ENCODE results near the gene CENPV. TPM values are rescaled to one million over a fixed set of nuclear protein-coding genes. Genes with fewer than 3 reads are reported as not detected.
A peak's percentile ranks its signal among the peaks of the same experiment; 100 is the strongest.
"Not testable (repeated sequence)": the region's sequence is repeated elsewhere in the genome, so short reads cannot be mapped to it uniquely, and the experiment has no call there.

The CENPV gene
- 10 to 100 TPM in 11 of 12 donors, not detected in 1; 27.4 to 45.2 (median 38.9) TPM for polyA plus RNA-seq (ENCODE audit: insufficient read length in 12 of 12)
- long read RNA-seq, donor 1, transcript CENPV-201 (5 exons, 1,165 nt), result major isoform, 26 of 1,516 reads
- long read RNA-seq, donor 1, transcript CENPV-207 (1 exons, 671 nt), result minor isoform, 5 of 1,516 reads
- long read RNA-seq, donor 1, partial matches to known transcripts, result 967 of 1,516 reads
- long read RNA-seq, donor 1, other reads (novel, unspliced or antisense), result 511 of 1,516 reads
- long read RNA-seq, donor 2, transcript CENPV-201 (5 exons, 1,165 nt), result major isoform, 13 of 1,672 reads
- long read RNA-seq, donor 2, partial matches to known transcripts, result 1,128 of 1,672 reads
- long read RNA-seq, donor 2, other reads (novel, unspliced or antisense), result 528 of 1,672 reads
- long read RNA-seq, donor 3, transcript CENPV-201 (5 exons, 1,165 nt), result major isoform, 7 of 7 reads
- long read RNA-seq, donor 3, partial matches to known transcripts, result 0 of 7 reads
- long read RNA-seq, donor 3, other reads (novel, unspliced or antisense), result 0 of 7 reads
- long read RNA-seq, donor 4, transcript CENPV-201 (5 exons, 1,165 nt), result major isoform, 6 of 6 reads
- long read RNA-seq, donor 4, partial matches to known transcripts, result 0 of 6 reads
- long read RNA-seq, donor 4, other reads (novel, unspliced or antisense), result 0 of 6 reads
- long read RNA-seq, donor 5, transcript CENPV-201 (5 exons, 1,165 nt), result major isoform, 29 of 4,444 reads
- long read RNA-seq, donor 5, partial matches to known transcripts, result 4,020 of 4,444 reads
- long read RNA-seq, donor 5, other reads (novel, unspliced or antisense), result 392 of 4,444 reads
- long read RNA-seq, donor 6, transcript CENPV-201 (5 exons, 1,165 nt), result major isoform, 5 of 6 reads
- long read RNA-seq, donor 6, partial matches to known transcripts, result 0 of 6 reads
- long read RNA-seq, donor 6, other reads (novel, unspliced or antisense), result 0 of 6 reads
- long read RNA-seq, donor 7, transcript CENPV-201 (5 exons, 1,165 nt), result major isoform, 7 of 9 reads
- long read RNA-seq, donor 7, partial matches to known transcripts, result 0 of 9 reads
- long read RNA-seq, donor 7, other reads (novel, unspliced or antisense), result 0 of 9 reads
- long read RNA-seq, donor 8, transcript CENPV-201 (5 exons, 1,165 nt), result major isoform, 14 of 3,693 reads
- long read RNA-seq, donor 8, partial matches to known transcripts, result 3,368 of 3,693 reads
- long read RNA-seq, donor 8, other reads (novel, unspliced or antisense), result 308 of 3,693 reads
- long read RNA-seq, donor 9, transcript CENPV-201 (5 exons, 1,165 nt), result major isoform, 6 of 9 reads
- long read RNA-seq, donor 9, partial matches to known transcripts, result 0 of 9 reads
- long read RNA-seq, donor 9, other reads (novel, unspliced or antisense), result 0 of 9 reads
- long read RNA-seq, donor 10, transcript CENPV-201 (5 exons, 1,165 nt), result major isoform, 17 of 2,211 reads
- long read RNA-seq, donor 10, partial matches to known transcripts, result 1,941 of 2,211 reads
- long read RNA-seq, donor 10, other reads (novel, unspliced or antisense), result 250 of 2,211 reads
- long read RNA-seq, donor 11, transcript CENPV-201 (5 exons, 1,165 nt), result major isoform, 10 of 1,256 reads
- long read RNA-seq, donor 11, partial matches to known transcripts, result 817 of 1,256 reads
- long read RNA-seq, donor 11, other reads (novel, unspliced or antisense), result 426 of 1,256 reads

- peak; percentile 13 for DNase-seq
Measured at GRCh38 chr17:16353317-16354174, at the start of gene CENPV. TSS of gene CENPV (minus strand) at chr17:16353469. CDS start at chr17:16353436, 33 bp downstream.

GRCh38 chr17:16398270-16399267 is 45.3 kb upstream of the CENPV start:
- no peak for DNase-seq

DNA sequence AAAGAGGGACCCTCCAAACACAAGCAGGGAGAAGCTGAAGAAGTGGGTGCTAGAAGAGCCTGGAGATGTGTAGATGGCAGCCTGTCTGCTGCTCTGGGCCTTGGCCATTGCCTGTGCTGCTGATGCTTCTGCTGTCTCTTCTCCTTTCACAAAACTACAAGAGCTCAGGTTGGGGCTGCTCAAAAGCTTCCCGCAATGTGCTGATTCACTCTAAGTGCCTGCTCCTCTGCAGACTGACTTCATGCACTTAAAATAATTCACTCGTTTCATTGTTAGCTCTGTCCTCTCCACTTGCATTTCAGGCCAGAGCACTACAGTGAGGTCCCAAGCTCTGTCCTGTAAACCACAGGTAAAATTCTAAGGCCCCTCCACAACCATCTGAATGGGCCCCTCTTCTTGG is 43.4 kb upstream of the CENPV start:
- not testable (repeated sequence) for DNase-seq

GRCh38 chr17:16395887-16396286 is 42.6 kb upstream of the CENPV start:
- DNase-seq, result not testable (repeated sequence)

GRCh38 chr17:16392491-16392890 is 39.2 kb upstream of the CENPV start:
- DNase-seq, result not testable (repeated sequence)

DNA sequence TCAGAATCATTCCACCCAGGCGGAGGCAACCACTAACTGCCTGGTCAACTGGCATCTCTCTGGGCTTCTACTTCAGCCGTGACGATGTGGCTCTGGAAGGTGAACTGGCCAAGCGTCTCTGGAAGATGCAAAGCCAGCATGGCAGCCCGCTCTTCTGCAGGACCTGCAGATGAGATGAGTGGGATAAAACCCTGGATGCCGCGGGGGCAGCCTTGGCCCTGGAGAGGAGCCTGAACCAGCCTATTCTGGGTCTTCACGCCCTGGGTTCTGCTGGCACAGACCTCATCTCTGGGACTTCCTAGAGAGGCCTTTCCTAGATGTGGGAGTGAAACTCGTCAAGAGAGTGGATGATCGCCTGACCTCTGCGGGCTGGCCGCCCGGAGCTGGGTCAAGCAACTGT is 38.2 kb upstream of the CENPV start:
- DNase-seq, result no peak

- DNase-seq, result not testable (repeated sequence)
Measured at GRCh38 chr17:16386126-16386507, 32.8 kb upstream of the CENPV start.

- DNase-seq, result no peak
Measured at GRCh38 chr17:16384557-16384956, 31.3 kb upstream of the CENPV start.

DNA sequence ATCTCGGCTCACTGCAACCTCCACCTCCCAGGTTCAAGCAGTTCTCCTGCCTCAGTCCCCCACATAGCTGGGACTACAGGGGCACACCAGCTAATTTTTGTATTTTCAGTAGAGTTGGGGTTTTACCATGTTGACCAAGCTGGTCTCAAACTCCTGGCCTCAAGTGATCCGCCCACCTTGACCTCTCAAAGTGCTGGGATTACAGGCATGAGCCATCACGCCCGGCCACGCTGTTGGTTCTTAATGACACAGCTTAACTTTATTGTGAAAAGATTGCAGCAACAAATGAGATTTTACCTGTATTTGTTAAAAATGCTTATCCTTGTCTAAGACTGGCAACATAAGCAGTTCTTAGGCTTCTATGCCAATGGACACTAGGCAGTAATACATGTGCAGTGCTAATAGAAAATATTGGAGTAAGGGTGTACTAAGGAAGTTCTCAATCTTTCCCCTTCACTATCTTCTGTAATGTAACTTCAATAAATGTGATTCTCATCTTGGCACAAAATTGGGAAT is 30.6 kb upstream of the CENPV start:
- DNase-seq, result no peak

- DNase-seq, result no peak
Measured at GRCh38 chr17:16383216-16383615, 29.9 kb upstream of the CENPV start.

DNA sequence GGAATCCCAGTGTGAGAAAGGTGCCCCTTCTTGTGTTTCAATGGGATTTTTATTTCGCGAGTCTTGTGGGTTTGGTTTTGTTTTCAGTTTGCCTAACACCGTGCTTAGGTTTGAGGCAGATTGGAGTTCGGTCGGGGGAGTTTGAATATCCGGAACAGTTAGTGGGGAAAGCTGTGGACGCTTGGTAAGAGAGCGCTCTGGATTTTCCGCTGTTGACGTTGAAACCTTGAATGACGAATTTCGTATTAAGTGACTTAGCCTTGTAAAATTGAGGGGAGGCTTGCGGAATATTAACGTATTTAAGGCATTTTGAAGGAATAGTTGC is 28.2 kb upstream of the CENPV start:
- DNase-seq, result no peak

DNA sequence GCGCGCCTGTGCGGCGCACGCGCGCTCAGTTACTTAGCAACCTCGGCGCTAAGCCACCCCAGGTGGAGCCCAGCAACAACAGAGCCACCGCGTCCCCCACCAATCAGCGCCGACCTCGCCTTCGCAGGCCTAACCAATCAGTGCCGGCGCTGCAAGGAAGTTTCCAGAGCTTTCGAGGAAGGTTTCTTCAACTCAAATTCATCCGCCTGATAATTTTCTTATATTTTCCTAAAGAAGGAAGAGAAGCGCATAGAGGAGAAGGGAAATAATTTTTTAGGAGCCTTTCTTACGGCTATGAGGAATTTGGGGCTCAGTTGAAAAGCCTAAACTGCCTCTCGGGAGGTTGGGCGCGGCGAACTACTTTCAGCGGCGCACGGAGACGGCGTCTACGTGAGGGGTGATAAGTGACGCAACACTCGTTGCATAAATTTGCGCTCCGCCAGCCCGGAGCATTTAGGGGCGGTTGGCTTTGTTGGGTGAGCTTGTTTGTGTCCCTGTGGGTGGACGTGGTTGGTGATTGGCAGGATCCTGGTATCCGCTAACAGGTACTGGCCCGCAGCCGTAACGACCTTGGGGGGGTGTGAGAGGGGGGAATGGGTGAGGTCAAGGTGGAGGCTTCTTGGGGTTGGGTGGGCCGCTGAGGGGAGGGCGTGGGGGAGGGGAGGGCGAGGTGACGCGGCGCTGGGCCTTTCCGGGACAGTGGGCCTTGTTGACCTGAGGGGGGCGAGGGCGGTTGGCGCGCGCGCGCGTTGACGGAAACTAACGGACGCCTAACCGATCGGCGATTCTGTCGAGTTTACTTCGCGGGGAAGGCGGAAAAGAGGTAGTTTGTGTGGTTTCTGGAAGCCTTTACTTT is 27.6 kb upstream of the CENPV start, which contains the start of gene UBB:
Gene UBB, plus strand, starts transcription at position 452 of the 856 bp plus-strand sequence. CDS start 817 bp downstream, outside the sequence.
- peak; percentile 97 for DNase-seq

GRCh38 chr17:16379654-16380053 is 26.4 kb upstream of the CENPV start:
- no peak for DNase-seq

DNA sequence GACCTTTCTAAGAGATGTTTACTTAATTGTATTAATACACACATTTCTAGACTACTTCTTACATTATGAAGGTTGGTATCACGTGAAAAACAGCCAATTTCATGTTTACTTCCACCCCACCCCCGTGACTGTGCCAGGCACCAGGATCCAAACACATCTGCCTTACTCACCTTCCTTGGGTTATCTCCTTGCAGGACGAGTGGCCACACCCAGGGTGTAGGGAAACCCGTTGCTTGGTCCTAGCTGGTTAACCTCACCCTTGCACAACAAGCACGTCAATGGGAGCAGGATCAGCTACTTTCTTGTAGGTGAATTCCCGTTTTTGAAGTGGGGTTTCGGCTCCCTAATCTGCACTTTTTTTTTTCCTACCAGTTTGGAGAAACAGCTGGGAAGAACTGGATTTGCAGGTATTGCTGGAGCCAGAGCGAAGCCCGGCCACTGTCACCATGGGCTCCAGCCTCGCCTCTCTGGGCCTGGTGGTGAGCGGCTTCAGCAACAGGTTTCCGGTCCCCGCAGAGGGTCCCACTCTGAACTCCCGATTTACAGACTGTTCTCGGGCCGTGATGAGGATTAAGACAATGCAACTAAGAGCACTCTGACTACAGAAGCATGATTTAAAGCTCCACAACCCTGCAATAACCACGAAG is 25.5 kb upstream of the CENPV start:
- DNase-seq, result no peak

GRCh38 chr17:16377941-16378341 is 24.7 kb upstream of the CENPV start:
- no peak for DNase-seq

GRCh38 chr17:16374146-16374938 is 21.1 kb upstream of the CENPV start:
- DNase-seq, result no peak

Measured in muscle of arm (tissue), 14 donors.